Activated gamma-delta T cell treated with anti-CD3 and anti-CD28 coated beads, Interleukin-2, amount 50 U/mL, for 16 hours (primary cell): ENCODE measurements around the gene GNG12.

Experiments
- DNase-seq: peaks from one replicate; pipeline ENCODE4 v3.0.0-alpha.2; 2020; ENCODE audit warnings: low read depth

GNG12 gene

GRCh38 chr1:67832737-67833601, at the start of gene GNG12:
GNG12 (minus strand) TSS chr1:67833467; CDS start chr1:67707686, 125,781 bp downstream.
- no peak for DNase-seq

GRCh38 chr1:67882196-67882958, 49.1 kb upstream of the GNG12 start:
- DNase-seq, result no peak

GRCh38 chr1:67880056-67880601, 46.9 kb upstream of the GNG12 start:
- DNase-seq, result no peak

GRCh38 chr1:67879485-67879884, 46.2 kb upstream of the GNG12 start:
- DNase-seq, result no peak

- no peak for DNase-seq
Observed at GRCh38 chr1:67874501-67875111, 41.3 kb upstream of the GNG12 start.

GRCh38 chr1:67869233-67869632, 36.0 kb upstream of the GNG12 start:
- no peak for DNase-seq

GRCh38 chr1:67863637-67864036, 30.4 kb upstream of the GNG12 start:
- no peak for DNase-seq

GRCh38 chr1:67862685-67863084, 29.4 kb upstream of the GNG12 start:
- DNase-seq, result no peak

GRCh38 chr1:67861856-67862516, 28.7 kb upstream of the GNG12 start:
- no peak for DNase-seq

GRCh38 chr1:67860776-67861175, 27.5 kb upstream of the GNG12 start:
- DNase-seq, result no peak

- no peak for DNase-seq
Observed at GRCh38 chr1:67856921-67857320, 23.7 kb upstream of the GNG12 start.

- no peak for DNase-seq
Observed at GRCh38 chr1:67855961-67856360, 22.7 kb upstream of the GNG12 start.

GRCh38 chr1:67855444-67855843, 22.2 kb upstream of the GNG12 start:
- DNase-seq, result no peak

GRCh38 chr1:67853704-67854103, 20.4 kb upstream of the GNG12 start:
- DNase-seq, result no peak

- DNase-seq, result no peak
Observed at GRCh38 chr1:67851800-67852199, 18.5 kb upstream of the GNG12 start.

GRCh38 chr1:67850611-67851075, 17.4 kb upstream of the GNG12 start:
- DNase-seq, result no peak

- DNase-seq, result no peak
Observed at GRCh38 chr1:67850151-67850551, 16.9 kb upstream of the GNG12 start.

- no peak for DNase-seq
Observed at GRCh38 chr1:67847466-67847865, 14.2 kb upstream of the GNG12 start.

GRCh38 chr1:67846538-67846937, 13.3 kb upstream of the GNG12 start:
- no peak for DNase-seq

- DNase-seq, result no peak
Observed at GRCh38 chr1:67844988-67845387, 11.7 kb upstream of the GNG12 start.

- no peak for DNase-seq
Observed at GRCh38 chr1:67843746-67844145, 10.5 kb upstream of the GNG12 start.

GRCh38 chr1:67843331-67843730, 10.1 kb upstream of the GNG12 start:
- DNase-seq, result no peak
